ENCODE data around the gene PIGH. TPM values are rescaled to one million over a fixed set of nuclear protein-coding genes. Genes with fewer than 3 reads are reported as not detected.

PIGH gene
- total RNA-seq, 1 donor: 16.3 TPM

DNA sequence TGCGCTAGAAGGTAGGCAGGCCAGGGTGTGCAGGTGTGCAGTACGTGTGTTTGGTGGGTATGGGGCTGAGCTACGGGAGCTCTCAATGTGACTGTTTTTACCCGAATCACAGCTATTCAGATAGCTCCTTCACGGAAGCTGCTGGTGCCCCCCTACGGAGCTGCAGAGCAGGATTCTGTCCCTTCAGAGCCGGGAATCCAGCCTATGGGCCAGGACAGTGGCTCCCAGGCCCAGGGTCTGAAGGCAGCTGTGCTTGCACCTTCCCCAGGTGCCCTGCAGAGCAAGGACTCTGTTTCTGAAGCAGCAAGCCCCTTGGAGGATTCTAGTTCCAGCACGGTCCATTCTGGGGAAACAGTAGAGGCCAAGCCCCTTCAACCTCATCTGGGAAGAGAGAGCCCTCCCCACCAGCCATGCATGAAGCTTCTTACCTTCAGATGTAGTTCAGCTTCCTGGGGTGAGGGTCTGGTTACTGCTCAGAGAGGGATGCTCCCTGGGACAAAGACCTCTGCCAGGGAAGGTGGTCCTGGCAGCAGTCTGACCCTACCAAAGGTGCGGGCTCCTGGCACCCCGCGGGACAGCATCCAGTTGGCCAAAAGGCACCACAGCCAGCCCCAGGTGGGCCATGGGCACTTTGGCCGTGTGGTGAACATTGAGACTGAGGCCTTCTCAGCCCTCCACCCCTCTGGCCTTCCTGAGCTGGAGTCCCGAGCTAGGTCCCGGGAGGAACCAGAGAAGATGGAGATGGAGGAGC, 37.9 kb downstream of the PIGH start:
- H3K4me3 ChIP-seq (ENCODE audit: insufficient read depth, low read length): no peak overlapping the region
- H3K4me1 ChIP-seq (ENCODE audit: insufficient read depth, low read length): peaks cover 7% of the 10 kb centered on the region
- no peak overlapping the region for H3K27ac ChIP-seq (ENCODE audit: low read depth, low read length)
- no peaks in the 10 kb centered on the region for H3K27me3 ChIP-seq (ENCODE audit: insufficient read depth, low read length)
- H4K20me1 ChIP-seq (ENCODE audit: insufficient read depth, low read length): no peaks in the 10 kb centered on the region
- H3K9me3 ChIP-seq (ENCODE audit: low read depth, low read length): no peaks in the 10 kb centered on the region
- H2AFZ ChIP-seq (ENCODE audit: low read length): no peak overlapping the region
- TF ChIP-seq, protein P1, sequence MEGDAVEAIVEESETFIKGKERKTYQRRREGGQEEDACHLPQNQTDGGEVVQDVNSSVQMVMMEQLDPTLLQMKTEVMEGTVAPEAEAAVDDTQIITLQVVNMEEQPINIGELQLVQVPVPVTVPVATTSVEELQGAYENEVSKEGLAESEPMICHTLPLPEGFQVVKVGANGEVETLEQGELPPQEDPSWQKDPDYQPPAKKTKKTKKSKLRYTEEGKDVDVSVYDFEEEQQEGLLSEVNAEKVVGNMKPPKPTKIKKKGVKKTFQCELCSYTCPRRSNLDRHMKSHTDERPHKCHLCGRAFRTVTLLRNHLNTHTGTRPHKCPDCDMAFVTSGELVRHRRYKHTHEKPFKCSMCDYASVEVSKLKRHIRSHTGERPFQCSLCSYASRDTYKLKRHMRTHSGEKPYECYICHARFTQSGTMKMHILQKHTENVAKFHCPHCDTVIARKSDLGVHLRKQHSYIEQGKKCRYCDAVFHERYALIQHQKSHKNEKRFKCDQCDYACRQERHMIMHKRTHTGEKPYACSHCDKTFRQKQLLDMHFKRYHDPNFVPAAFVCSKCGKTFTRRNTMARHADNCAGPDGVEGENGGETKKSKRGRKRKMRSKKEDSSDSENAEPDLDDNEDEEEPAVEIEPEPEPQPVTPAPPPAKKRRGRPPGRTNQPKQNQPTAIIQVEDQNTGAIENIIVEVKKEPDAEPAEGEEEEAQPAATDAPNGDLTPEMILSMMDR (IDR thresholded peaks at IDR 0.05; ENCODE audit: extremely low read depth, low read depth, low read length): no peak
- no peak for DNase-seq (ENCODE audit: insufficient read length, low spot score, missing footprints)
- no peaks in the 10 kb centered on the region for H3K79me2 ChIP-seq (ENCODE audit: insufficient read depth, low read length)
- H3K36me3 ChIP-seq (ENCODE audit: insufficient read depth, low read length): no peaks in the 10 kb centered on the region
- no peak overlapping the region for H3K4me2 ChIP-seq (ENCODE audit: insufficient read depth, low read length)

DNA sequence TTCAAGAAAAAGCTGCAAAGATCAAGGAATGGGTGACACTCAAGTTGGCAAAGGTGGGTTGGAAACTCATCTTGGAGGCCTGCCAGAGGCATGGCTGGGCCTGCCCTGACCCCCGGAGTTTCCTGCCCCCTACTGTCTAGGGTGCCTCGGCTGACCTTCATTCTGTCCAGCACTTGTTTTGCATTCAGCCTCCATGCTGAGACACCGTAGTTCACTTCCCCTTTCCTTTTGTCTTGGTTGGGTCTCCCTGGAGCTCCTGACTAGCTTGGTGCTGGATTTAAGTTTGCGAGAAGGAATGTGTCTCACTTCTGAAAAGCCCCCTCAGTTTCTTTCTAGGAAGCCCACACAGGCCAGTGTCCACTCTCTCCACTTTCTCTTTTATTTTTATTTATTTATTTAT, 40.4 kb downstream of the PIGH start:
- Histone ChIP-seq H3K4me1 (ENCODE audit: insufficient read depth, low read length) (peaks cover 9% of the 10 kb centered on the region), H3K36me3 (ENCODE audit: insufficient read depth, low read length) (no peaks in the 10 kb centered on the region), H3K4me3 (ENCODE audit: insufficient read depth, low read length) (no peak overlapping the region), H3K4me2 (ENCODE audit: insufficient read depth, low read length) (no peak overlapping the region), H3K79me2 (ENCODE audit: insufficient read depth, low read length) (no peaks in the 10 kb centered on the region), H4K20me1 (ENCODE audit: insufficient read depth, low read length) (no peaks in the 10 kb centered on the region), H3K9me3 (ENCODE audit: low read depth, low read length) (no peaks in the 10 kb centered on the region), H3K27me3 (ENCODE audit: insufficient read depth, low read length) (no peaks in the 10 kb centered on the region), H2AFZ (ENCODE audit: low read length) (no peak overlapping the region), H3K27ac (ENCODE audit: low read depth, low read length) (no peak overlapping the region)
- TF ChIP-seq, protein P1 (IDR thresholded peaks at IDR 0.05; ENCODE audit: extremely low read depth, low read depth, low read length): no peak
- no peak for DNase-seq (ENCODE audit: insufficient read length, low spot score, missing footprints)

DNA sequence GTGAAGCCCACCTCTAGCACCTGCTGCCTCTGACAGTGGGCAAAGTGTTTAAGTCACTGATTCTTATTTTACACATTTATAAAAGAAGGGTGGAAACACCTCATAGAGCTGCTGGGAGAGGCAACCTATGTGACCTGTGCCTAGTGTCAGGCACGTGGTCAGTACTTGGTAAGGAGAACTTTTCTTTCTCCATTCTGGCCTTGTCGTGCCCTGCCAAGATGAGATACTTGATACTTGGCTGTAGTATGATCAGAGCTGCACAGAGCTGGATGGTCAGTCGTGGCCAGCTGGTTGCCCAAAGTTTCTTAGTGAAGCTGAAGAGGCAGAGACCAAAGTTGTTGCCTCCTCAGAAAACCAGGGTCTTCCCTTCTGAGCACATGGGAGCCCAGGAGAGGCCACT, 42.4 kb downstream of the PIGH start:
- Histone ChIP-seq H3K4me3 (ENCODE audit: insufficient read depth, low read length) (no peak overlapping the region), H3K36me3 (ENCODE audit: insufficient read depth, low read length) (no peaks in the 10 kb centered on the region), H3K4me2 (ENCODE audit: insufficient read depth, low read length) (no peak overlapping the region), H3K27ac (ENCODE audit: low read depth, low read length) (no peak overlapping the region), H4K20me1 (ENCODE audit: insufficient read depth, low read length) (no peaks in the 10 kb centered on the region), H2AFZ (ENCODE audit: low read length) (no peak overlapping the region), H3K4me1 (ENCODE audit: insufficient read depth, low read length) (peaks cover 9% of the 10 kb centered on the region), H3K79me2 (ENCODE audit: insufficient read depth, low read length) (no peaks in the 10 kb centered on the region), H3K9me3 (ENCODE audit: low read depth, low read length) (no peaks in the 10 kb centered on the region), H3K27me3 (ENCODE audit: insufficient read depth, low read length) (no peaks in the 10 kb centered on the region)
- TF ChIP-seq, protein P1 (IDR thresholded peaks at IDR 0.05; ENCODE audit: extremely low read depth, low read depth, low read length): no peak
- DNase-seq (ENCODE audit: insufficient read length, low spot score, missing footprints): no peak

DNA sequence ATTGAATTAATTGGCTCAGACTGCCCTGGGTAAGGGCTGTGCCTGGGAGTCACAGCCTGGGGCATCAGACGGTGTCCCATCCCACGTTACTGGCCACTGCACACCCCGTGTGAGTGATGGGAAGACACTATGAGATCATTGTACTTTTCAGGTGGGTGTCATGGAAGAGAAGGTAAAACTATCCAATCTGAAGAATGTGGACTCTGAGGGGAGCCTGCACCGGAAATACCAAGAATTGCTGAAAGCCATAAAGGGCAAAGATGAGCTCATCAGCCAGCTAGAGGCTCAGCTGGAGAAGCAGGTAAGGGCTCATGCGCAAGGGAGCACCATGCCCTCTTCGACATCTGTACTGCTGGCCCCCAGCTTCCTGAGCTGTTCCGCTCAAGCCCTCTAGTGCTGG, 43.0 kb downstream of the PIGH start:
- Histone ChIP-seq H3K27me3 (ENCODE audit: insufficient read depth, low read length) (no peaks in the 10 kb centered on the region), H3K4me1 (ENCODE audit: insufficient read depth, low read length) (peaks cover 9% of the 10 kb centered on the region), H3K27ac (ENCODE audit: low read depth, low read length) (no peak overlapping the region), H3K4me2 (ENCODE audit: insufficient read depth, low read length) (peak overlapping the region; percentile 24), H3K9me3 (ENCODE audit: low read depth, low read length) (no peaks in the 10 kb centered on the region), H2AFZ (ENCODE audit: low read length) (no peak overlapping the region), H4K20me1 (ENCODE audit: insufficient read depth, low read length) (no peaks in the 10 kb centered on the region), H3K36me3 (ENCODE audit: insufficient read depth, low read length) (no peaks in the 10 kb centered on the region), H3K79me2 (ENCODE audit: insufficient read depth, low read length) (no peaks in the 10 kb centered on the region), H3K4me3 (ENCODE audit: insufficient read depth, low read length) (no peak overlapping the region)
- TF ChIP-seq, protein P1 (IDR thresholded peaks at IDR 0.05; ENCODE audit: extremely low read depth, low read depth, low read length): no peak
- DNase-seq (ENCODE audit: insufficient read length, low spot score, missing footprints): no peak

All from osteoblast (primary cell).